ENCODE results near the gene MED8. TPM values are rescaled to one million over a fixed set of nuclear protein-coding genes. Genes with fewer than 3 reads are reported as not detected.

The MED8 gene
- total and polyA plus RNA-seq, 2 of the 8 experiments (the other 6 are each of a cell fraction or from before 2014, with no cell fraction given), result 7.0 to 20.6 TPM

DNA sequence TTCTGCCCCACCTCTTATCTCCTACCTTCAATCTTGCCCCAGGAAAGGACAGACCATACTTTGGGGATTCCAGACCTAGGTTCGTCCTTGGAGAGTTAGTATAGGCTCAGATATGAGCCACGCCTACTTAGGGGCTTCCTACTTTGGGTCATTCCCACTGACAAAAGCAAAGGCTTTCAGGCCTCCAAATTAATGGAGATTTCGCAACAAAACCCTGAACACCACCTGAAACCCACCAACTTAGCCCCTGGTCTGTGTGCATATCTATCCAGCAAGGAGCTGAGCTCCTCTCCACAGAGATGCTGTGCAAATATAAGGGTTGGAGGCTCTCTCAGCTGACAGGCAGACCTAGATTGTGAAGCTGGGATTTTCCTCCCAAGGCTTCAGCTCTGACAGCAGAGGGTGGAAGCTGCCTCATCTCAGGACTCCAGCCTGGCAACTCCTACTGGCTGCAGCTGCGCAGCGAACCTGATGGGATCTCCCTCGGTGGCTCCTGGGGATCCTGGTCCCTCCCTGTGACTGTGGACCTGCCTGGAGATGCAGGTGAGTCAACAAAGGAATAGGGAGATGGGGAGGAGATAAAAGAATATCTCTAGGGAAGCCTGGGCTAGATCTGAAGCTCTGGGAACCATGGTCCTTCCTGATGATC, 49.9 kb downstream of the MED8 start:
- TF ChIP-seq GTF2F1 (IDR thresholded peaks at IDR 0.05; ENCODE audit: borderline replicate concordance, low read depth, low read length), result no peak
- no peak for TF ChIP-seq RAD21 (IDR thresholded peaks at IDR 0.05 in 1 of 2, conservative IDR thresholded peaks at IDR 0.05 in 1 of 2; ENCODE audit: low read depth in 2 of 2, low read length in 2 of 2)
- TF ChIP-seq RFX5 (IDR thresholded peaks at IDR 0.05; ENCODE audit: borderline replicate concordance, low read depth, low read length), result no peak
- no peak for TF ChIP-seq CTBP2 (IDR thresholded peaks at IDR 0.05; ENCODE audit: borderline replicate concordance, insufficient read depth, insufficient read length, low read length)
- TF ChIP-seq MAFK (IDR thresholded peaks at IDR 0.05; ENCODE audit: low read depth, low read length), result no peak
- TF ChIP-seq TAF7 (optimal IDR thresholded peaks at IDR 0.05; ENCODE audit: borderline replicate concordance, low read depth, low read length), result no peak
- no peak for TF ChIP-seq CHD2 (IDR thresholded peaks at IDR 0.05; ENCODE audit: low read length)
- no peak for TF ChIP-seq TEAD4 (IDR thresholded peaks at IDR 0.05; ENCODE audit: low read depth, low read length)
- no peak for TF ChIP-seq KDM4A (IDR thresholded peaks at IDR 0.05; ENCODE audit: low read depth, low read length, severe bottlenecking)
- H4K8ac ChIP-seq (ENCODE audit: extremely low read depth, insufficient read depth, low read length), result no peak overlapping the region
- no peaks in the 10 kb centered on the region for H3K79me2 ChIP-seq (ENCODE audit: control insufficient read depth in 1 of 2, insufficient read depth in 2 of 2, low read length in 2 of 2)
- POLR2A ChIA-PET (ENCODE audit: partially characterized antibody), result interaction anchor here (1.4 to 2.3 kb wide), 3 partner anchors 19 to 29 kb away, joined by 3 to 9 read pairs (median 5); partner anchors contain the start of genes CDC20 and ELOVL1
- H3K9me3 ChIP-seq (ENCODE audit: insufficient read depth in 2 of 2, low read depth in 1 of 2, low read length in 1 of 2), result no peaks in the 10 kb centered on the region
- no peak overlapping the region for H3K56ac ChIP-seq (replicated peaks; ENCODE audit: insufficient read length, low read depth, low read length)
- no peak overlapping the region for H2BK120ac ChIP-seq (replicated peaks; ENCODE audit: low read depth, low read length)
- no peaks in the 10 kb centered on the region for H3K23me2 ChIP-seq (ENCODE audit: low read depth, low read length)
- WGBS, 2 experiments (ENCODE audit: extremely low coverage in 1 of 2, insufficient coverage in 1 of 2, insufficient read length in 1 of 2, insufficient replicate concordance in 2 of 2, low coverage in 1 of 2, low lambda C conversion rate in 2 of 2, missing lambda C conversion rate in 1 of 2), result 76% methylated on average over 6 of the region's 6 CpGs; no CpG with 5 or more reads in 1 of the 2 experiments
- H4K5ac ChIP-seq (ENCODE audit: insufficient read length, low read depth, low read length), result no peak overlapping the region
- no peaks in the 10 kb centered on the region for H4K20me1 ChIP-seq (replicated peaks in 1 of 2; ENCODE audit: control insufficient read depth in 1 of 2, insufficient read depth in 2 of 2, low read length in 2 of 2)
- no peak overlapping the region for H2AK5ac ChIP-seq (ENCODE audit: low read depth, low read length)
- no peak overlapping the region for H3K4me2 ChIP-seq (ENCODE audit: insufficient read depth in 1 of 2, low read depth in 2 of 2, low read length in 2 of 2)
- no peaks in the 10 kb centered on the region for H3K27me3 ChIP-seq (replicated peaks in 1 of 4; ENCODE audit: control insufficient read depth in 3 of 4, extremely low read depth in 1 of 4, insufficient read depth in 3 of 4, low read length in 3 of 4)
- no peak overlapping the region for H2BK5ac ChIP-seq (ENCODE audit: low read depth, low read length)
- CTCF ChIA-PET (ENCODE audit: partially characterized antibody), result interaction anchor here (0.9 to 1.0 kb wide), 2 partner anchors 10 to 75 kb away, joined by 3 to 4 read pairs; no protein-coding TSS in a partner anchor
- H4K91ac ChIP-seq (replicated peaks; ENCODE audit: insufficient read length, low read length), result no peak overlapping the region
- H3K27ac ChIP-seq (ENCODE audit: low read depth, low read length), result no peak overlapping the region
- no peak overlapping the region for H3K14ac ChIP-seq (ENCODE audit: insufficient read length)
- no peak overlapping the region for H3K18ac ChIP-seq (ENCODE audit: extremely low read depth, low read length)
- no peak overlapping the region for H2BK15ac ChIP-seq (ENCODE audit: low read length)
- no peak for FAIRE-seq
- no peak overlapping the region for H2BK20ac ChIP-seq (ENCODE audit: low read length)
- no peak overlapping the region for H3K4ac ChIP-seq (replicated peaks; ENCODE audit: insufficient read length, low read depth, low read length)
- H3K23ac ChIP-seq (ENCODE audit: insufficient read length), result no peak overlapping the region
- H3K79me1 ChIP-seq (ENCODE audit: low read depth, low read length), result no peaks in the 10 kb centered on the region
- H3K36me3 ChIP-seq (ENCODE audit: control insufficient read depth in 2 of 4, insufficient read depth in 4 of 4, low read length in 3 of 4), result no peaks in the 10 kb centered on the region
- H3K9ac ChIP-seq (replicated peaks in 1 of 4; ENCODE audit: extremely low read depth in 1 of 4, low read depth in 3 of 4, low read length in 3 of 4), result no peak overlapping the region
- H2AFZ ChIP-seq (ENCODE audit: low read length), result no peak overlapping the region
- H2BK12ac ChIP-seq (ENCODE audit: low read depth, low read length), result no peak overlapping the region
- DNase-seq (ENCODE audit: low read depth in 1 of 2, low spot score in 2 of 2), result no peak
- H3K4me3 ChIP-seq (ENCODE audit: extremely low read depth in 1 of 4, insufficient read depth in 2 of 4, low read depth in 3 of 4, low read length in 4 of 4), result no peak overlapping the region
- no peaks in the 10 kb centered on the region for H3K4me1 ChIP-seq (replicated peaks in 1 of 4; ENCODE audit: control insufficient read depth in 3 of 4, insufficient read depth in 4 of 4, low read length in 3 of 4)

All from H1 (cell line).